ES-I3 (cell line): ENCODE data around the gene YPEL1.
A peak's percentile ranks its signal among the peaks of the same experiment; 100 is the strongest.

ENCODE experiments used
- H3K36me3 ChIP-seq: 2 replicates; pipeline ENCODE4 v1.6.1; 2013; ENCODE audit warnings: mild to moderate bottlenecking, low read length, control low read depth, moderate library complexity; ENCODE audit not compliant: insufficient read depth
- H3K4me1 ChIP-seq: 2 replicates; pipeline ENCODE4 v1.6.1; 2013; ENCODE audit warnings: mild to moderate bottlenecking, control low read depth, low read length; ENCODE audit not compliant: insufficient read depth
- H3K9ac ChIP-seq: 2 replicates; pipeline ENCODE4 v1.6.1; 2013; ENCODE audit warnings: low read depth, mild to moderate bottlenecking, low read length, moderate library complexity
- H3K9me3 ChIP-seq: 2 replicates; pipeline ENCODE4 v1.6.1; 2013; ENCODE audit warnings: mild to moderate bottlenecking, low read length, moderate library complexity; ENCODE audit not compliant: control insufficient read depth, insufficient read depth

Gene YPEL1

GRCh38 chr22:21663738-21664137 lies 71.9 kb downstream of the YPEL1 start:
- H3K36me3 ChIP-seq, result no peaks in the 10 kb centered on the region
- no peaks in the 10 kb centered on the region for H3K9me3 ChIP-seq
- H3K4me1 ChIP-seq, result no peaks in the 10 kb centered on the region
- H3K9ac ChIP-seq, result no peak overlapping the region

- H3K9ac ChIP-seq, result no peak overlapping the region
- H3K4me1 ChIP-seq, result no peaks in the 10 kb centered on the region
- no peaks in the 10 kb centered on the region for H3K36me3 ChIP-seq
- no peaks in the 10 kb centered on the region for H3K9me3 ChIP-seq
Observed at GRCh38 chr22:21661991-21662390, 73.6 kb downstream of the YPEL1 start.

DNA sequence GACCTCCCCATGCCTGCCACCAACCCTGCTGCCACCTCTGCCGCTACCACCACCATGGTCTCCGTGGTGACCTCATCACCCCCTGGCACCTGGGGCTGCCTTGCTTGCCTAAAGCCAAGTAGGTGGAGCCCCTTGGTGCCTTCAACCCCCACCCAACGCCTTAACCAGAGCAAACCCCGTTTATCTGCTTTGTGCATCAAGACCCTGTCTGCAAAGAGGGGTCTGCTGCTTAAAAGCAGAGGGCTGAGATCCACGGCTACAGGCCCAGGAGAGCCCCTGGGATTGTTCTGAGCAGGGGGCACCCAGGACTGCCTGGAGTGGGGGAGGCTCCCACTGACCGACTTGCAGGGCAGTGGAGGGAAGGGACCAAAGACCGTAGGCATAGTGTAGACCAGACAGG lies 74.7 kb downstream of the YPEL1 start:
- no peaks in the 10 kb centered on the region for H3K4me1 ChIP-seq
- H3K36me3 ChIP-seq, result no peaks in the 10 kb centered on the region
- no peak overlapping the region for H3K9ac ChIP-seq
- H3K9me3 ChIP-seq, result no peaks in the 10 kb centered on the region

- Histone ChIP-seq H3K9ac (no peak overlapping the region), H3K4me1 (no peaks in the 10 kb centered on the region), H3K9me3 (no peaks in the 10 kb centered on the region), H3K36me3 (no peaks in the 10 kb centered on the region)
Observed at GRCh38 chr22:21659864-21660525, 75.6 kb downstream of the YPEL1 start.

DNA sequence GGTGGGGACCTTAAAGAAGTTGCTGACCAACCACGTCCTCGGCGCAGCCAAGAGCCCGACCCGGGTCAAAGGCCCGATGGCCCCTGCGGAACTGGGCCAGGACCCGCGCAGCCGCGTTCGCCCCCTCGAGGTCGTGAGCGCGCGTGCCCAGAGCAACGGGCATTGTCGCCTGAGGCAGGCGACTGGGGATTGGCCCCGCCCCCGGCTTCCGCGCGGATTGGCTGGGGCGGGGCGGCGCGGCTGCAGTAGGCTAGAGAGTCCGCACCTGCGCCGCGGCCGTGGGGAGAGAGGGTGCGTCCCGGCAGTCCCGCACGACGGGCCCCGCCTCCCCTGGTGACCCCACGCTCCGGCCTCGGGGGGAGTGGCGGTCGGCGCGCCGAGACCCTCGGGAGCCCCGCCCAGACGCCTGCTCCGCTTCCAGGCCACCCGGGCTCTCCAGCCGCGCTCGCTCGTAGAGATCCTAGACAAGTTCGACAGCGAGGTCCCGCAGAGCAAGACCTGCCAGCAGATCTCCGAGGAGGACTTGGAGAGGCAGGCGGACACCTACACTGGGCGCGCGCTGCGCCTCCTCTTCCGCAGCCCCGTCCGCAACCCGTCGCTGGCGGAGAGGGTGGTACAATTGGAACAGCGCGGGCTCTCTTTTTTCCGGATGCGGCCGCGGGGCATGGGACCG lies 78.1 kb downstream of the YPEL1 start:
- peak overlapping the region; percentile 68 for H3K9ac ChIP-seq
- H3K36me3 ChIP-seq, result 0 out of 2 replicates have a peak, but pooled peaks cover 2% of the 10 kb centered on the region
- H3K9me3 ChIP-seq, result no peaks in the 10 kb centered on the region
- H3K4me1 ChIP-seq, result no peaks in the 10 kb centered on the region

DNA sequence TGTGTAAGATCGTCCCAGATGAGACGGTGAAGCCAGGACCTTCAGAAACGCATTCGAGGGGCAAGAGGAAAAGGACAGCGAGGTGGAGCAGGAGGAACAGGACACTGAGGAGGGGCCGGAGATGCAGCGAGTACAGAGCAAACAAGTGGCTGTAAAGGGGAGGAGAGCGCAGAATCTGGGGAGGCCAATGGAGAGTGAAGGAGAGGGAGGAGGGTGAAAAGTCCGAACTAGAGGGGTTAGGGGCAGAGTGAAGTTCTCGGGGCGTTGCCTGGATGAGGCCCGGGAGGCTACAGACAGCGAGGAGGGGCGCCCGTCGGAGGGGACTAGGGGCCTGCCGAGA lies 78.6 kb downstream of the YPEL1 start:
- 0 out of 2 replicates have a peak, but pooled peaks cover 2% of the 10 kb centered on the region for H3K36me3 ChIP-seq
- peak overlapping the region; percentile 68; the same call in 1 of the 2 replicates for H3K9ac ChIP-seq
- H3K9me3 ChIP-seq, result no peaks in the 10 kb centered on the region
- no peaks in the 10 kb centered on the region for H3K4me1 ChIP-seq

DNA sequence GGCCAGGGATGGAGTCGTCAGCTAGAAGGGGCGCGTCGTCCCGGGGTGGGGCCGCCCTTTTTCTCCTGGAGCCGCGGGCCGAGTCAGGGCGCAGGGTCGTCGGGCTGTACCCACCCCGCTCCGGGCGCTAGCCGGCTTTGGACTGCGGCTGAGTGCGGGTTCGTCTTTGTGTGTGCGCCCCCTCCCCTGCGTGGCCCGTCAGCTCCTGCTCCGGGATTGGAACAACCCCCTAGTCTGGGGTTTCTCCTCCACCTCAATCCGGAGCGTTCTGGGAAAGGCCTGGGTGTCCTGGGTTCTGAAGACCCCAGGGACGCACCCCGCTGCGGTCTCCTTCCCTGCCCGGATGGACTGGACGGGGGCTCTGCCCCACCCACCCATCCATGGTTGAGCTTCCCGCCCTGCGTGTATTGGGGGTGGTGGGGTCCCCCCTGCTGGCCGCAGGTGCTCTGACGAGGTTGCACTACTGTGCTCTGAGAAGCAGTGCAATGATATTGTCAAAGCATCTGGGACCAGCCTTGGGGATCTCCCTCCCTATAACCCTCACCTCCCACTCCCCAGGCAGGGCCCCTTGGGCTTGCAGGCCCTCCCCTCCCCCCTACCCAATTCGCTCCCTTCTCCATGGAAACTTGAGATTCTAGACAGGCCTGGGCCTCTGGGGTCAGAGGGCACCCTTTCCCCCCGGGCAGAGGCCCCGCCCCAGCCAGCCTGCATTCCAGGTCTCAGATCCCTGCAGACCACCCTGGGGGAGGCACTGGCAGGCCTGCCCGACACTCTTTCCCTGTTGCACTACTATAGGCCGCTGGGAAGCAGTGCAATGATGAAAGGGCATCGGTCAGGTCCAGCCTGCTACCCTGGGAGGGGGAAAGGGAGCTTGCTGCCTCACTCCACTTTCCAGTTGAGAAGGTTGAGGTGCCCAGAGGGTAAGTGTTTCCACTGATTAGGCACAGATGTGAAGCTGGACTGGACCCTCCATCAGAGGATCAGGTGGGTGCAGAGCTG lies 82.7 kb downstream of the YPEL1 start:
- no peaks in the 10 kb centered on the region for H3K4me1 ChIP-seq
- H3K36me3 ChIP-seq, result 0 out of 2 replicates have a peak, but pooled peaks cover 2% of the 10 kb centered on the region
- H3K9me3 ChIP-seq, result no peaks in the 10 kb centered on the region
- peak overlapping the region; percentile 99 for H3K9ac ChIP-seq

GRCh38 chr22:21652010-21652546 lies 83.5 kb downstream of the YPEL1 start:
- Histone ChIP-seq H3K36me3 (0 out of 2 replicates have a peak, but pooled peaks cover 2% of the 10 kb centered on the region), H3K9ac (peak overlapping the region; percentile 99), H3K9me3 (no peaks in the 10 kb centered on the region), H3K4me1 (no peaks in the 10 kb centered on the region)

DNA sequence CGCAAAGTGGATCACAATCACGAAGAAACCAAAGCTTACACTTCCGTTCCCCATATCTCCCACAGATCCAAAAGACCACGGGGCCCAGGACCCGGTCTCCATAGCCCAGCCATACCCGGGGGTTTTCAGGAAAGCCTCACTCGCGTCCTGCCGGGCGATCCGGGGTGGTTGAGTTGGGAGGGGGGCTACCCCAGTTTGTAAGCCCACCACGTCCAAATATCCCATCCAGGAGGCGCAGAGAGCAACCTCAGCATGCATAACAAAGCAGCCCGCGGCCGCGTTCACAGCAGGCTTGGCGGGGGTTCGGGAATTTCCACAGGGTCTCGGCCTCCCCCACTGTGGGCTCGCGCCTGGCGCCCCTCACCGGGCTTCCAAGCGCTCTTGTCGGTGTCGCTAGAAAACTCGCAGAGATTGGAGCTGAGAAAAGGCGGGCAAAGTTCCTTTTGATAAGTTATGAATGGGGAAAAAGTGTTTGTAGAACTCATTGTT lies 84.0 kb downstream of the YPEL1 start:
- H3K36me3 ChIP-seq, result 0 out of 2 replicates have a peak, but pooled peaks cover 2% of the 10 kb centered on the region
- no peaks in the 10 kb centered on the region for H3K4me1 ChIP-seq
- H3K9ac ChIP-seq, result peak overlapping the region; percentile 99
- H3K9me3 ChIP-seq, result no peaks in the 10 kb centered on the region

- Histone ChIP-seq H3K4me1 (no peaks in the 10 kb centered on the region), H3K36me3 (0 out of 2 replicates have a peak, but pooled peaks cover 2% of the 10 kb centered on the region), H3K9me3 (no peaks in the 10 kb centered on the region), H3K9ac (peak overlapping the region; percentile 99)
Observed at GRCh38 chr22:21650823-21651520, 84.6 kb downstream of the YPEL1 start.

DNA sequence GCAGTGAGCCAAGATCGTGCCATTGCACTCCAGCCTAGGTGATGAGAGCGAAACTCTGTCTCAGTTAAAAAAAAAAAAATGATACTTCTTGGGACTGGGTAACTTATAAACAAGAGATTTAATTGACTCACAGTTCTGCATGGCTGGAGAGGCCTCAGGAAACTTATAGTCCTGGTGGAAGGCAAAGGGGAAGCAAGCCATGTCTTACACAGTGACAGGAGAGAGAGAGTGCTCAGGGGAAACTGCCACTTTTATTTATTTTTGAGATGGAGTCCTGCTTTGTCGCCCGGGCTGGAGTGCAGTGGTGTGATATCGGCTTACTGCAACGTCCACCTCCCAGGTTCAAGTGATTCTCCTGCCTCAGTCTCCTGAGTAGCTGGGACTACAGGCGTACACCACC lies 85.3 kb downstream of the YPEL1 start:
- no peaks in the 10 kb centered on the region for H3K9me3 ChIP-seq
- H3K36me3 ChIP-seq, result 0 out of 2 replicates have a peak, but pooled peaks cover 2% of the 10 kb centered on the region
- no peak overlapping the region for H3K9ac ChIP-seq
- no peaks in the 10 kb centered on the region for H3K4me1 ChIP-seq
